ENCODE measurements around the gene ATOX1. TPM values are rescaled to one million over a fixed set of nuclear protein-coding genes. Genes with fewer than 3 reads are reported as not detected.

The ATOX1 gene
- total and polyA plus RNA-seq, 5 donors from 2014 or later = 19.6 to 98.3 (median 71.9) TPM

DNA sequence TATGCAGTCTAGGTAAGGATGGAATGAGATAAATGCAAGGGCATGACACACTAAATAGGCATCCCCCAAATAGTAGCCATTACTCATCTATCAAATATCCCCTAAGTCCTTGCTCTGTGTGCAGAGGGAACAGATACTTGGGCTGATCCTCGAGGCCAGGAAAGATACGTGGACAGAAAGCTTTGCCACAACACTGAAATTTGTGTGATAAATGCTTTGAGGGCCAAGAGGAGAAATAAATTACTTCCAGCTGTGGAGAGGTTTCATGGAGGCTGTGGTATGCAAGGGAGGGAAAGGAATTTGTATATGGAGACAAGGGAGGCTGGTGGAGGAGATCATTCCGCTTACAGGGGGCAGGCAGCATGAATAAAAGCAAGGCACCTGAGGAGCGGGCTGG lies 18.5 kb downstream of the ATOX1 start:
- Histone ChIP-seq H3K27me3 (ENCODE audit: control insufficient read depth, insufficient read depth, low read length) (no peaks in the 10 kb centered on the region), H3K4me1 (ENCODE audit: control insufficient read depth, insufficient read depth, low read length, poor library complexity, severe bottlenecking) (peaks cover 10% of the 10 kb centered on the region), H3K36me3 (ENCODE audit: control insufficient read depth, insufficient read depth, low read length) (peaks cover 18% of the 10 kb centered on the region), H3K9me3 (ENCODE audit: control insufficient read depth in 2 of 2, low read length in 2 of 2) (no peaks in the 10 kb centered on the region), H3K27ac (ENCODE audit: insufficient read depth, low read length, poor library complexity, severe bottlenecking) (no peak overlapping the region), H3K4me3 (ENCODE audit: low read depth, low read length) (no peak overlapping the region)
- DNase-seq = no peak
- H3K4me3 Mint-ChIP-seq = no peak overlapping the region
- no peak overlapping the region for H3K27ac Mint-ChIP-seq
- H3K36me3 Mint-ChIP-seq = peaks cover 31% of the 10 kb centered on the region
- H3K9me3 Mint-ChIP-seq = no peaks in the 10 kb centered on the region
- H3K4me1 Mint-ChIP-seq = peaks cover 4 to 17% (median 12%) of the 10 kb centered on the region in 4 donors
- no peak for ATAC-seq (ENCODE audit: low read depth in 2 of 2)
- no peaks in the 10 kb centered on the region for H3K27me3 Mint-ChIP-seq

DNA sequence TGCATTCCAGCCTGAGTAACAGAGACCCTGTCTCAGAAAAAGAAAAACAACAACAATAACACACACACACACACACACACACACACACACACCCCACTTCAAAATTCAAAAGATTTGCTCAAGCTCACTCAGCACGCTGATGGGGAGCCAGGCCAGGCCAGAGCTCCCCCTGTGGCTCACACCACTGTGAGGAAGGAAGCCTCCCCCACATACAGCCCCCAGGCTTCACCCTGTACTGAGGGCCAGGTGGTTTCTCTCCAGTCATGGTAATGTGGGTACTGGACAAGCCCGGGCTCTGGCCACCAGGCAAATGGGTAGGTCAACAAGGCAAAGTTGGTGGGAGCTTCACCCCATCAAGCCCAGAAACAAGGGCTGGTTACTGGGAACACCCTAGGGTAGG lies 19.0 kb downstream of the ATOX1 start:
- Histone ChIP-seq H3K27me3 (ENCODE audit: control insufficient read depth, insufficient read depth, low read length) (no peaks in the 10 kb centered on the region), H3K27ac (ENCODE audit: insufficient read depth, low read length, poor library complexity, severe bottlenecking) (no peak overlapping the region), H3K4me3 (ENCODE audit: low read depth, low read length) (no peak overlapping the region), H3K9me3 (ENCODE audit: control insufficient read depth in 2 of 2, low read length in 2 of 2) (no peaks in the 10 kb centered on the region), H3K36me3 (ENCODE audit: control insufficient read depth, insufficient read depth, low read length) (peaks cover 17% of the 10 kb centered on the region), H3K4me1 (ENCODE audit: control insufficient read depth, insufficient read depth, low read length, poor library complexity, severe bottlenecking) (peaks cover 6% of the 10 kb centered on the region)
- H3K27me3 Mint-ChIP-seq = no peaks in the 10 kb centered on the region
- H3K4me1 Mint-ChIP-seq = peaks cover 4 to 16% (median 11%) of the 10 kb centered on the region in 4 donors
- no peak overlapping the region for H3K4me3 Mint-ChIP-seq
- no peaks in the 10 kb centered on the region for H3K9me3 Mint-ChIP-seq
- H3K27ac Mint-ChIP-seq = no peak overlapping the region
- peaks cover 31% of the 10 kb centered on the region for H3K36me3 Mint-ChIP-seq
- DNase-seq (no peak), ATAC-seq (ENCODE audit: low read depth in 2 of 2) (no peak)

DNA sequence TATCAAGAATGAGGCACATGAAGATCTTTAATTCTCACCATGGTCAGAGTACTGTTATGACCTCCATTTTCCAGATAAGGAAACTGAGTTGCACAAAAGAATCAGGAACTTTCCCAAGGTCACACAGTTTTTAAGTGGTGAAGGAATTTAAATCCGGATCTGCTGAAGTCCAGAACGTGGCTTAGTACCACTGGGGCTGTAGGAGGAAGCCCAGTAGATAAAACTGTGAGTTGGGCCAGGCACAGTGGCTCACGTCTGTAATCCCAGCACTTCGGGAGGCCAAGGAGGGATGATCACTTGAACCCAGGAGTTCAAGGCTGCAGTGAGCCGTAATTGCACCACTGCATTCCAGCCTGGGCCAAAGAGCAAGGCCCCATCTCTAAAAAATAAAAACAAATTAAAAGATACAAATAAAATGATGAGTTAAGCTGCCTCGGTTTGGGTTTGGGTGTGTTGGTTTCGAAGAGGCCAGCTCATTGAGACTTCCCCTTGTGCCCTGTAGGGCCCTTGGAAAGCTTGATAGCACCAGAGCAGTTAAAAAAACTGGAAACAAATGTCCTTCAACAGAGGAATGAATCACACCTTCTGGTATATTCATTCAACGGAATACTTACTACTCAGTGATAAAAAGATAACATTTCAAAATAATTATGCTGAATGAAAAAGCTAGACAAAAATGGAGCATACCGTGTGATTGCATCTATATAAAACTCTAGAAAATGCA lies 20.1 kb downstream of the ATOX1 start:
- Mint-ChIP-seq H3K36me3 (peaks cover 29% of the 10 kb centered on the region), H3K27ac (no peak overlapping the region), H3K4me1 (peaks cover 4 to 16% (median 11%) of the 10 kb centered on the region in 4 donors), H3K9me3 (no peaks in the 10 kb centered on the region), H3K4me3 (no peak overlapping the region), H3K27me3 (no peaks in the 10 kb centered on the region)
- DNase-seq (no peak), ATAC-seq (ENCODE audit: low read depth in 2 of 2) (no peak)
- Histone ChIP-seq H3K9me3 (ENCODE audit: control insufficient read depth in 2 of 2, low read length in 2 of 2) (no peaks in the 10 kb centered on the region), H3K36me3 (ENCODE audit: control insufficient read depth, insufficient read depth, low read length) (peaks cover 9% of the 10 kb centered on the region), H3K27me3 (ENCODE audit: control insufficient read depth, insufficient read depth, low read length) (no peaks in the 10 kb centered on the region), H3K4me1 (ENCODE audit: control insufficient read depth, insufficient read depth, low read length, poor library complexity, severe bottlenecking) (peaks cover 6% of the 10 kb centered on the region), H3K4me3 (ENCODE audit: low read depth, low read length) (no peak overlapping the region), H3K27ac (ENCODE audit: insufficient read depth, low read length, poor library complexity, severe bottlenecking) (no peak overlapping the region)

DNA sequence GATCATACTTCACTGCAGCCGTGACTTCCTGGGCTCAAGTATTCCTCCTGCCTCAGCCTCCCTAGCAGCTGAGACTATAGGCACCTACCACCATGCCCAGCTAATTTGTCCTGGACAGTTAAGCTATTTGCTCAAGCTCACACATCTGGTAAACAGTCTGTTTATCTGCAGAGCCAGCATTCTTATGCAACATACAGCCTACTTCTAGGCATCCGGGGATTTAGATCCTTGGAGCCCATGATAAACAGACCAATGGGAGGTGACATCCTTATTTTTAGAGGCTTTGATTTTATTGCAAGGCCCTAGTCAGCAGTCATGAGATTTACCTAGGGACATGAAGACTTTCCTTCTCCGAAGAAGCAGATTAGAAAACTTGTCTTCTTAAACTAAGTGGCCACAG lies 21.0 kb downstream of the ATOX1 start:
- DNase-seq (no peak), ATAC-seq (ENCODE audit: low read depth in 2 of 2) (no peak)
- Mint-ChIP-seq H3K27ac (no peak overlapping the region), H3K4me3 (no peak overlapping the region), H3K27me3 (no peaks in the 10 kb centered on the region), H3K9me3 (no peaks in the 10 kb centered on the region), H3K36me3 (peaks cover 26% of the 10 kb centered on the region), H3K4me1 (peaks cover 4 to 17% (median 10%) of the 10 kb centered on the region in 4 donors)
- no peak overlapping the region for H3K4me3 ChIP-seq (ENCODE audit: low read depth, low read length)
- H3K36me3 ChIP-seq (ENCODE audit: control insufficient read depth, insufficient read depth, low read length) = peaks cover 4% of the 10 kb centered on the region
- H3K9me3 ChIP-seq (ENCODE audit: control insufficient read depth in 2 of 2, low read length in 2 of 2) = no peaks in the 10 kb centered on the region
- peaks cover 6% of the 10 kb centered on the region for H3K4me1 ChIP-seq (ENCODE audit: control insufficient read depth, insufficient read depth, low read length, poor library complexity, severe bottlenecking)
- no peaks in the 10 kb centered on the region for H3K27me3 ChIP-seq (ENCODE audit: control insufficient read depth, insufficient read depth, low read length)
- no peak overlapping the region for H3K27ac ChIP-seq (ENCODE audit: insufficient read depth, low read length, poor library complexity, severe bottlenecking)

DNA sequence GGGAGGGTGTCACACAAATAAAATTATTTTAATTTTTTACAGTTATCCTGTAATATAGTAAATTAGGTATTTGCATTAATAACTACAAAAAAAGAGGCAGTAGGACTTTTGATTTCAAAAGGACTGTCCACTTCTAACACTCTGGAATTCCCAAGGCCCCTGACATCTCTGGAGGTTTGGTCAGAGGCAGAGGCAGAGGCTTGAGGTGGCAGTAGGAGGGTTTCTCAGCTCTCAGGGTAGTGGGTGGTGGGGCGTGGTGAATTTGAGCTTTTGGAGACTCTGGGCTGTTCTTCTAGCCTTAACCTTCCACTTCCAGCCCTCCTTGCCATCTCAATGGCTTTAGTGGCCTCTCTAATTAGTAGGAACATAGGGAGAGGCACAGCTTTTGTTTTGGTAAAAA lies 22.8 kb downstream of the ATOX1 start:
- no peaks in the 10 kb centered on the region for H3K9me3 Mint-ChIP-seq
- Histone ChIP-seq H3K27ac (ENCODE audit: insufficient read depth, low read length, poor library complexity, severe bottlenecking) (no peak overlapping the region), H3K4me3 (ENCODE audit: low read depth, low read length) (no peak overlapping the region), H3K4me1 (ENCODE audit: control insufficient read depth, insufficient read depth, low read length, poor library complexity, severe bottlenecking) (peaks cover 3% of the 10 kb centered on the region), H3K27me3 (ENCODE audit: control insufficient read depth, insufficient read depth, low read length) (no peaks in the 10 kb centered on the region), H3K36me3 (ENCODE audit: control insufficient read depth, insufficient read depth, low read length) (peaks cover 4% of the 10 kb centered on the region), H3K9me3 (ENCODE audit: control insufficient read depth in 2 of 2, low read length in 2 of 2) (no peaks in the 10 kb centered on the region)
- DNase-seq (no peak), ATAC-seq (ENCODE audit: low read depth in 2 of 2) (no peak)
- H3K4me3 Mint-ChIP-seq = no peak overlapping the region
- H3K36me3 Mint-ChIP-seq = peaks cover 24% of the 10 kb centered on the region
- H3K4me1 Mint-ChIP-seq = peaks cover under 1 to 14% (median 6%) of the 10 kb centered on the region in 4 donors
- no peaks in the 10 kb centered on the region for H3K27me3 Mint-ChIP-seq
- H3K27ac Mint-ChIP-seq = no peak overlapping the region

DNA sequence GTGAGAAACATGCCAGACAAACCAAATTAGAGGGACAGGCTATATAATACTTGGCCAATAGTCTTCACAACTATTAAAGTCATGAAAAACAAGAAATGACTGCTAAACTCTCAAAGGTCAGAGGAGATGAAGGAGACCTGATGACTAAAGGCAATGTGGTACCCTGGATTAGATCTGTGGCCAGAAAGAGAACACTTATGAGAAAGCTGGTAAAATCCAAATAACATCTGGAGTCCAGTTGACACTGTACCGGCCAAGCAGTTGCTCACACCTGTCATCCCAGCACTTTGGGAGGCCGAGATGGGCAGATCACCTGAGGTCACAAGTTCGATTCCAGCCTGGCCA lies 24.4 kb downstream of the ATOX1 start:
- peaks cover 0 to 4% (median 1%) of the 10 kb centered on the region in 4 donors for H3K4me1 Mint-ChIP-seq
- Histone ChIP-seq H3K4me3 (ENCODE audit: low read depth, low read length) (no peak overlapping the region), H3K27ac (ENCODE audit: insufficient read depth, low read length, poor library complexity, severe bottlenecking) (no peak overlapping the region), H3K9me3 (ENCODE audit: control insufficient read depth in 2 of 2, low read length in 2 of 2) (peaks cover 0 to 2% of the 10 kb centered on the region in 2 experiments), H3K36me3 (ENCODE audit: control insufficient read depth, insufficient read depth, low read length) (peaks cover 4% of the 10 kb centered on the region), H3K27me3 (ENCODE audit: control insufficient read depth, insufficient read depth, low read length) (no peaks in the 10 kb centered on the region), H3K4me1 (ENCODE audit: control insufficient read depth, insufficient read depth, low read length, poor library complexity, severe bottlenecking) (no peaks in the 10 kb centered on the region)
- no peak overlapping the region for H3K27ac Mint-ChIP-seq
- H3K27me3 Mint-ChIP-seq = no peaks in the 10 kb centered on the region
- peaks cover 36% of the 10 kb centered on the region for H3K36me3 Mint-ChIP-seq
- H3K9me3 Mint-ChIP-seq = peaks cover 0 to 11% (median 4%) of the 10 kb centered on the region in 7 donors
- no peak overlapping the region for H3K4me3 Mint-ChIP-seq
- ATAC-seq (ENCODE audit: low read depth in 2 of 2) (no peak), DNase-seq (no peak)

DNA sequence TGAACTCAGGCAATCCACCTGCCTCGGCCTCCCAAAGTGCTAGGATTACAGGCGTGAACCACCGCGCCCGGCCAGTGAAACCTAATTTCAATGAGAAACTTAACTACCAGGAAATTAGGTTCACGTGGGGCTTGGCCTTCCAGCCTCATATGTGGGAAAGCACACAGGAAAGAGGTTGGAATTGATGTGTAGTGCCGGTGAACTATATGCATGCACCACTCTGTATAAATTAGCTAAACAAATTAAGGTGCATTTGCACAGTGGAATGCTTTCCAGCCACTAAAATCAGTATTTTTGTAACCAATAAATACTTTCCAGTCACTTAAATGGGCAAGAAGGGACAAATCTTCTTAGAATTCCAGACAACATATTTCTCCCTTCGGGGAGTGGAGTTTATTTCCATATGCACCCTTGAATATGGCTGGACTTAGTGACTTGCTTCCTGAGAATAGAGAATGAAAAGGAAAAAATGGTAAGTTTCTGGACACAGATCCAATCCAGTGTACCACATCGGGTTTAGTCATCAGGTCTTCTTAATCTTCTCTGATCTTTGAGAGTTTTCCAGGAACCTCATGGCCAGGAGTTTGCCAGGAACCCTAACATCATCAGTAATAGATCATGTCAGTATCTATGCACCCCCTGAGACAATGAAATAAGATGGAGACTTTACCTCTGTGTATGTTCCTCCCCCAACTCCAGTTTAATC lies 24.9 kb downstream of the ATOX1 start:
- Mint-ChIP-seq H3K36me3 (peaks cover 34% of the 10 kb centered on the region), H3K27ac (no peak overlapping the region), H3K4me3 (no peak overlapping the region), H3K9me3 (peaks cover 0 to 11% (median 4%) of the 10 kb centered on the region in 7 donors), H3K4me1 (peaks cover 0 to 4% (median 1%) of the 10 kb centered on the region in 4 donors), H3K27me3 (no peaks in the 10 kb centered on the region)
- Histone ChIP-seq H3K9me3 (ENCODE audit: control insufficient read depth in 2 of 2, low read length in 2 of 2) (peaks cover 0 to 2% of the 10 kb centered on the region in 2 experiments), H3K36me3 (ENCODE audit: control insufficient read depth, insufficient read depth, low read length) (peaks cover 2% of the 10 kb centered on the region), H3K4me1 (ENCODE audit: control insufficient read depth, insufficient read depth, low read length, poor library complexity, severe bottlenecking) (no peaks in the 10 kb centered on the region), H3K27me3 (ENCODE audit: control insufficient read depth, insufficient read depth, low read length) (no peaks in the 10 kb centered on the region), H3K27ac (ENCODE audit: insufficient read depth, low read length, poor library complexity, severe bottlenecking) (no peak overlapping the region), H3K4me3 (ENCODE audit: low read depth, low read length) (no peak overlapping the region)
- DNase-seq (no peak), ATAC-seq (ENCODE audit: low read depth in 2 of 2) (no peak)

Data from CD4-positive, CD25-positive, alpha-beta regulatory T cell (primary cell).